Stimulated activated CD4-positive, alpha-beta T cell treated with anti-CD3 and anti-CD28 coated beads, TNF-alpha, amount 100 ng/mL, for 24 hours (primary cell): ENCODE measurements around the gene THSD7B.

Experiments used
- DNase-seq, 3 experiments: peaks; one replicate each; pipeline ENCODE4 v3.0.0-alpha.2; 2020; ENCODE audit warnings: low read depth in 3 of 3

THSD7B gene

GRCh38 chr2:137154946-137155345 lies 389.6 kb downstream of the THSD7B start:
- no peak for DNase-seq

- DNase-seq = no peak
These were observed 390.2 kb downstream of the THSD7B start for GRCh38 chr2:137155356-137156104.

GRCh38 chr2:137156221-137156844 lies 391.0 kb downstream of the THSD7B start:
- DNase-seq = no peak

- no peak for DNase-seq
These were observed 392.5 kb downstream of the THSD7B start for GRCh38 chr2:137157851-137158250.

- DNase-seq = no peak
These were observed 395.9 kb downstream of the THSD7B start for GRCh38 chr2:137161250-137161649.

- DNase-seq = no peak
These were observed 400.6 kb downstream of the THSD7B start for GRCh38 chr2:137165968-137166367.

GRCh38 chr2:137167651-137168050 lies 402.3 kb downstream of the THSD7B start:
- no peak for DNase-seq

- DNase-seq = no peak
These were observed 403.2 kb downstream of the THSD7B start for GRCh38 chr2:137168552-137168951.

GRCh38 chr2:137172162-137172561 lies 406.8 kb downstream of the THSD7B start:
- no peak for DNase-seq

GRCh38 chr2:137173463-137173862 lies 408.1 kb downstream of the THSD7B start:
- DNase-seq = no peak

GRCh38 chr2:137175246-137175645 lies 409.9 kb downstream of the THSD7B start:
- no peak for DNase-seq

- no peak for DNase-seq
These were observed 413.6 kb downstream of the THSD7B start for GRCh38 chr2:137178951-137179377.

- no peak for DNase-seq
These were observed 414.2 kb downstream of the THSD7B start for GRCh38 chr2:137179542-137179941.

- DNase-seq = no peak
These were observed 414.7 kb downstream of the THSD7B start for GRCh38 chr2:137180012-137180411.

GRCh38 chr2:137181370-137181769 lies 416.0 kb downstream of the THSD7B start:
- DNase-seq = no peak

- no peak for DNase-seq
These were observed 416.7 kb downstream of the THSD7B start for GRCh38 chr2:137182071-137182470.

GRCh38 chr2:137183206-137183898 lies 418.0 kb downstream of the THSD7B start:
- DNase-seq = no peak

- no peak for DNase-seq
These were observed 420.2 kb downstream of the THSD7B start for GRCh38 chr2:137185378-137186078.

- DNase-seq = no peak
These were observed 421.9 kb downstream of the THSD7B start for GRCh38 chr2:137187216-137187615.

- DNase-seq = no peak
These were observed 425.3 kb downstream of the THSD7B start for GRCh38 chr2:137190411-137191195.
